Measurements from ENCODE around the gene CHRNA9. TPM values are rescaled to one million over a fixed set of nuclear protein-coding genes. Genes with fewer than 3 reads are reported as not detected.

Gene CHRNA9
- total RNA-seq, 1 donor: 0.36 TPM

DNA sequence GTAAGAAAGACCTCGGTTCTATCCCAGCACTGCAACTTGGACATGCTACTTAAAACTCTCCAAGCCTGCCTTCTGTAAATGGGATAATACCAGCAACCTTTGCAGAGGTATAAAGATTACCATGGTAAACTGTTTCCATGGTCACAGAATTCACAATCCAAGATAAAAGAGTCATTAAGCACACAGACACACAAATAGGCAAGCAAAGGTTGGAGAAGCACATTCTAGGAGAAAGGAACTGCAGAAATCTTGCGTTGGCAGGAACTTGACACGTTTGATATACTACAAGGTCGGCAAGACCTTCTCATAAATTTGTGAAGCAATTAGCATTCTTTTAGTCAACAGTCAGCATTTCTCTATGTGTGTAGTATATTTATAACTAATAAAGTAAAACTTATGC lies 12.3 kb upstream of the CHRNA9 start:
- TF ChIP-seq, protein P1, sequence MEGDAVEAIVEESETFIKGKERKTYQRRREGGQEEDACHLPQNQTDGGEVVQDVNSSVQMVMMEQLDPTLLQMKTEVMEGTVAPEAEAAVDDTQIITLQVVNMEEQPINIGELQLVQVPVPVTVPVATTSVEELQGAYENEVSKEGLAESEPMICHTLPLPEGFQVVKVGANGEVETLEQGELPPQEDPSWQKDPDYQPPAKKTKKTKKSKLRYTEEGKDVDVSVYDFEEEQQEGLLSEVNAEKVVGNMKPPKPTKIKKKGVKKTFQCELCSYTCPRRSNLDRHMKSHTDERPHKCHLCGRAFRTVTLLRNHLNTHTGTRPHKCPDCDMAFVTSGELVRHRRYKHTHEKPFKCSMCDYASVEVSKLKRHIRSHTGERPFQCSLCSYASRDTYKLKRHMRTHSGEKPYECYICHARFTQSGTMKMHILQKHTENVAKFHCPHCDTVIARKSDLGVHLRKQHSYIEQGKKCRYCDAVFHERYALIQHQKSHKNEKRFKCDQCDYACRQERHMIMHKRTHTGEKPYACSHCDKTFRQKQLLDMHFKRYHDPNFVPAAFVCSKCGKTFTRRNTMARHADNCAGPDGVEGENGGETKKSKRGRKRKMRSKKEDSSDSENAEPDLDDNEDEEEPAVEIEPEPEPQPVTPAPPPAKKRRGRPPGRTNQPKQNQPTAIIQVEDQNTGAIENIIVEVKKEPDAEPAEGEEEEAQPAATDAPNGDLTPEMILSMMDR (IDR thresholded peaks at IDR 0.05; ENCODE audit: extremely low read depth, low read depth, low read length): no peak
- Histone ChIP-seq H2AFZ (ENCODE audit: low read length) (no peak overlapping the region), H3K9me3 (ENCODE audit: low read depth, low read length) (no peaks in the 10 kb centered on the region), H3K4me1 (ENCODE audit: insufficient read depth, low read length) (peaks cover 12% of the 10 kb centered on the region), H3K27ac (ENCODE audit: low read depth, low read length) (no peak overlapping the region), H3K27me3 (ENCODE audit: insufficient read depth, low read length) (no peaks in the 10 kb centered on the region), H3K79me2 (ENCODE audit: insufficient read depth, low read length) (no peaks in the 10 kb centered on the region), H3K4me2 (ENCODE audit: insufficient read depth, low read length) (no peak overlapping the region), H3K4me3 (ENCODE audit: insufficient read depth, low read length) (no peak overlapping the region), H4K20me1 (ENCODE audit: insufficient read depth, low read length) (no peaks in the 10 kb centered on the region), H3K36me3 (ENCODE audit: insufficient read depth, low read length) (no peaks in the 10 kb centered on the region)
- peak; percentile 30 for DNase-seq (ENCODE audit: insufficient read length, low spot score, missing footprints)

GRCh38 chr4:40323866-40324265 lies 11.3 kb upstream of the CHRNA9 start:
- no peaks in the 10 kb centered on the region for H3K9me3 ChIP-seq (ENCODE audit: low read depth, low read length)
- no peak overlapping the region for H2AFZ ChIP-seq (ENCODE audit: low read length)
- H3K27ac ChIP-seq (ENCODE audit: low read depth, low read length): no peak overlapping the region
- H4K20me1 ChIP-seq (ENCODE audit: insufficient read depth, low read length): no peaks in the 10 kb centered on the region
- peaks cover 12% of the 10 kb centered on the region for H3K4me1 ChIP-seq (ENCODE audit: insufficient read depth, low read length)
- H3K27me3 ChIP-seq (ENCODE audit: insufficient read depth, low read length): no peaks in the 10 kb centered on the region
- no peak overlapping the region for H3K4me3 ChIP-seq (ENCODE audit: insufficient read depth, low read length)
- no peaks in the 10 kb centered on the region for H3K79me2 ChIP-seq (ENCODE audit: insufficient read depth, low read length)
- H3K4me2 ChIP-seq (ENCODE audit: insufficient read depth, low read length): no peak overlapping the region
- H3K36me3 ChIP-seq (ENCODE audit: insufficient read depth, low read length): no peaks in the 10 kb centered on the region
- no peak for DNase-seq (ENCODE audit: insufficient read length, low spot score, missing footprints)
- TF ChIP-seq, protein P1 (IDR thresholded peaks at IDR 0.05; ENCODE audit: extremely low read depth, low read depth, low read length): no peak

GRCh38 chr4:40325406-40326019 lies 9.6 kb upstream of the CHRNA9 start:
- Histone ChIP-seq H3K4me3 (ENCODE audit: insufficient read depth, low read length) (no peak overlapping the region), H3K27me3 (ENCODE audit: insufficient read depth, low read length) (no peaks in the 10 kb centered on the region), H3K9me3 (ENCODE audit: low read depth, low read length) (no peaks in the 10 kb centered on the region), H3K4me1 (ENCODE audit: insufficient read depth, low read length) (peaks cover 12% of the 10 kb centered on the region), H4K20me1 (ENCODE audit: insufficient read depth, low read length) (no peaks in the 10 kb centered on the region), H2AFZ (ENCODE audit: low read length) (no peak overlapping the region), H3K36me3 (ENCODE audit: insufficient read depth, low read length) (no peaks in the 10 kb centered on the region), H3K27ac (ENCODE audit: low read depth, low read length) (no peak overlapping the region), H3K79me2 (ENCODE audit: insufficient read depth, low read length) (no peaks in the 10 kb centered on the region), H3K4me2 (ENCODE audit: insufficient read depth, low read length) (no peak overlapping the region)
- DNase-seq (ENCODE audit: insufficient read length, low spot score, missing footprints): peak; percentile 70
- TF ChIP-seq, protein P1 (IDR thresholded peaks at IDR 0.05; ENCODE audit: extremely low read depth, low read depth, low read length): peak; percentile 87

DNA sequence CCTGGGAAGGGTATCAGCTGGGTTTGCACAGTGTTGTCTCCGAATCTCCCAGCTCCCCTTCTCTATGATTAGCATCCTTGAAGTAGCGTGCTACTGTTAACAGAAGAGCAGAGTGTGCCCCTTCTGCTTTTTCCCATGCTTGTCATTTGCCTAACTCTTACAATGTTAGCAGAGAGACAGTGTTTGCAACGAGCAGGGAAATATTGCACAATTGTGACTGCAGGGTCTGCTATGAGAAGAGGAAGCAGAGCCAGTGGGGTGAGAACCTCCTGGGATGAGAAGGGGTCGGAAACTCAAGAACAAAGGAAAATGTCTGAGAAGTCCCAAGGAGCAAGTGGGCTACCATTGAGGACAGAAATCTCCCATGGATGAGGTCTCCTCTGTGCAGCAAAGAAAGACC lies 7.8 kb upstream of the CHRNA9 start:
- no peak overlapping the region for H3K4me3 ChIP-seq (ENCODE audit: insufficient read depth, low read length)

More for the DNA sequence above, 7.8 kb upstream of the CHRNA9 start:
- Histone ChIP-seq H2AFZ (ENCODE audit: low read length) (no peak overlapping the region), H3K4me1 (ENCODE audit: insufficient read depth, low read length) (peaks cover under 1% of the 10 kb centered on the region), H3K4me2 (ENCODE audit: insufficient read depth, low read length) (no peak overlapping the region), H4K20me1 (ENCODE audit: insufficient read depth, low read length) (no peaks in the 10 kb centered on the region), H3K36me3 (ENCODE audit: insufficient read depth, low read length) (no peaks in the 10 kb centered on the region), H3K9me3 (ENCODE audit: low read depth, low read length) (no peaks in the 10 kb centered on the region), H3K27ac (ENCODE audit: low read depth, low read length) (no peak overlapping the region), H3K27me3 (ENCODE audit: insufficient read depth, low read length) (no peaks in the 10 kb centered on the region), H3K79me2 (ENCODE audit: insufficient read depth, low read length) (no peaks in the 10 kb centered on the region)
- no peak for DNase-seq (ENCODE audit: insufficient read length, low spot score, missing footprints)
- TF ChIP-seq, protein P1 (IDR thresholded peaks at IDR 0.05; ENCODE audit: extremely low read depth, low read depth, low read length): no peak

Data from osteoblast (primary cell).